ENCODE results near the gene ERC1.

- no peak for TF ChIP-seq GATA3 (IDR thresholded peaks at IDR 0.05; ENCODE audit: low read depth, low read length)
- no peak for TF ChIP-seq GATA2 (IDR thresholded peaks at IDR 0.05; ENCODE audit: low read depth, low read length)
These were observed 229.4 kb downstream of the ERC1 start for GRCh38 chr12:1220127-1221092.
